H1 (cell line): ENCODE data around the gene SPR. TPM values are rescaled to one million over a fixed set of nuclear protein-coding genes. Genes with fewer than 3 reads are reported as not detected.

Experiments
- ATF3 ChIP-seq: IDR thresholded peaks from 2 replicates; pipeline ENCODE4 v1.6.1; 2011; ENCODE audit warnings: low read depth, mild to moderate bottlenecking, low read length; ENCODE audit not compliant: insufficient read depth
- CBX8 ChIP-seq: fragments of 300-800, 300-1000 bp; sonication (generic); IDR thresholded peaks from 2 replicates; pipeline ENCODE4 v1.7.1; 2016; ENCODE audit warnings: low read depth, low read length, borderline replicate concordance
- CHD2 ChIP-seq: IDR thresholded peaks from 2 replicates; pipeline ENCODE4 v1.6.1; 2012; ENCODE audit warnings: low read length, improper control_type of control experiment
- CTBP2 ChIP-seq: IDR thresholded peaks from 2 replicates; pipeline ENCODE4 v1.7.0; 2011; ENCODE audit warnings: borderline replicate concordance, mild to moderate bottlenecking, moderate library complexity, mixed read lengths, low read length; ENCODE audit not compliant: insufficient read depth, insufficient read length
- GABPA ChIP-seq: IDR thresholded peaks from 2 replicates; pipeline ENCODE4 v1.6.1; 2011; ENCODE audit warnings: mild to moderate bottlenecking, low read length, moderate library complexity, borderline replicate concordance; ENCODE audit not compliant: insufficient read depth
- HDAC6 ChIP-seq: IDR thresholded peaks from one replicate; pipeline ENCODE4 v1.7.1; 2012; ENCODE audit warnings: low read depth, mild to moderate bottlenecking, inconsistent platforms, low read length, moderate library complexity
- KDM4A ChIP-seq: IDR thresholded peaks from one replicate; pipeline ENCODE4 v1.7.1; 2012; ENCODE audit warnings: low read depth, mild to moderate bottlenecking, moderate library complexity, low read length, inconsistent platforms; ENCODE audit not compliant: severe bottlenecking
- RNF2 ChIP-seq: fragments of 200-900, 300-1000 bp; sonication (generic); IDR thresholded peaks from 2 replicates; pipeline ENCODE4 v1.7.1; 2016; ENCODE audit warnings: borderline replicate concordance, low read depth, mild to moderate bottlenecking, antibody characterized with exemption, low read length; ENCODE audit not compliant: poor library complexity, severe bottlenecking; ENCODE audit errors: missing control alignments
- SP1 ChIP-seq: IDR thresholded peaks from 2 replicates; pipeline ENCODE4 v1.6.1; 2011; ENCODE audit warnings: low read depth, low read length
- polyA plus RNA-seq, 7 experiments: library from polyadenylated mRNA; depleted of rRNA in 3 of 7; stranded (reverse) in 5 of 7; unstranded in 2 of 7; fragments of >200 nt in 5 of 7; fragments of 200-250 nt in 2 of 7; gene quantifications; 1 replicate in 5 of 7; 2 replicates in 1 of 7; 4 replicates in 1 of 7; pipeline versions ENCODE4 v1.2.1 to v1.2.3, GENCODE V29; 2011 to 2013; ENCODE audit warnings: missing spikeins in 2 of 7, mixed read lengths in 2 of 7
- total RNA-seq: library from RNA; stranded (reverse); fragmentation: NEBNext Ultra II Directional; extraction: Animal tissue kit (Norgen Biotek cat#: 25700); gene quantifications from 2 replicates; pipeline ENCODE4 v1.2.1, GENCODE V29; 2021

The SPR gene
- total and polyA plus RNA-seq, 2 of the 8 experiments (the other 6 are each of a cell fraction or from before 2014, with no cell fraction given), result 4.5 to 11.5 TPM

GRCh38 chr2:72919414-72920317 lies 32.5 kb downstream of the SPR start (continued):
- TF ChIP-seq KDM4A (no peak), ATF3 (no peak), CBX8 (no peak), HDAC6 (no peak), RNF2 (peak; percentile 88), SP1 (no peak), CTBP2 (peak; percentile 27), CHD2 (no peak), GABPA (no peak)
